GM18861 (cell line): ENCODE measurements around the gene RAB30.
"Not testable (repeated sequence)": the region's sequence is repeated elsewhere in the genome, so short reads cannot be mapped to it uniquely, and the experiment has no call there.

ENCODE experiments used
- ATAC-seq: cut with Tn5 transposase; IDR thresholded peaks from one replicate; pipeline ENCODE4 v1.9.1; 2021; ENCODE audit not compliant: unreplicated experiment

Gene RAB30

DNA sequence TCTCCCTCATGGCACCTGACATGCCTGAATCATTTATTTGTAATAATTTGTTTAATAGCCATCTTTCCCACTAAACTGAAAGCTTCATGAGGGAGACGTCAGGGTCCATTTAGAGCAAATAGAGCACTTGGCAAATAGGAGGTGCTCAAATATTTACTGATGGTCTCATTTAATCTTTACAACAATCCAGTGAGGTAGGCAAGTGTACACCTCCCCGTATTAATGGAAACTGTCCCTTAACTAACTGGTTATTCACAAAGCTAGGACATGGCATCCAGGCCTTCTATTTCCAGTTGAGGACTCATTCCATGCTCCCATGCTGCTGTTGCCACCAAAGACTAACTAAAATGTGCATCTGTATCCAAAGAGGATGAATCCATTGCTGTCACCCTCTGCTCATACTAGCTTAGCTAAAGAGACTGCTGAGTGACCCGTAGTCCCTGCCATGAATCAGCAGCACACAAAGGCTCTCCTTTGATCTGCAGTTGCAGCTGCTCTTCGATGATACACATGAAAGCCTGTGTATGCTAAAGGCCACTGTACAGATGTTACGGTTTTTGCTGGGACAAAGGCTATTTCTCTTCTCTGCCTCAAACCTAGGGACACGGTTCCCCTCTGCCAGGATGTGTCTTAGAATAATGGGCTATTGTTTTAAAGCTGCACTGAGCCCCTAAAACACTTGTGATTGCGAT, 82.6 kb downstream of the RAB30 start:
- ATAC-seq, result no peak

- ATAC-seq, result no peak
These were observed 83.7 kb downstream of the RAB30 start for GRCh38 chr11:82987997-82988396.

DNA sequence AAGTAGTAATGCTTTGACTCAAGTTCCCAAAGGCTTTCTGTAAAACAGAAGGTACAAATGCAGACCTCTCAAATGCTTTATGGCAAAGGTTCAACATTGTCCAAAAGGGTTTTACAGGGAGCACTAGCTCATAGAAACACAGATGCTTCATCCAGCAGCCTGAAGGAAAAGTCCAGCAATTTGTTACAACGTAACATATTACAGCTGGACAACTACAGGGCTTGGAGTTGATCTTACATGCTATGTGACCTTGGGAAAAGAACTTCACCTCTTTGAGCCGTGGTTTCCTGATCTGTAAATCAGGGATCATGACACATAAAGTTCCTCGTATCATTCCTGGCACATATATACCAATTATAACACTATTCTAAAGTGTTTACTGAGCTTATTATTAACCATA, 85.3 kb downstream of the RAB30 start:
- no peak for ATAC-seq

- no peak for ATAC-seq
These were observed 89.8 kb downstream of the RAB30 start for GRCh38 chr11:82981852-82982251.

DNA sequence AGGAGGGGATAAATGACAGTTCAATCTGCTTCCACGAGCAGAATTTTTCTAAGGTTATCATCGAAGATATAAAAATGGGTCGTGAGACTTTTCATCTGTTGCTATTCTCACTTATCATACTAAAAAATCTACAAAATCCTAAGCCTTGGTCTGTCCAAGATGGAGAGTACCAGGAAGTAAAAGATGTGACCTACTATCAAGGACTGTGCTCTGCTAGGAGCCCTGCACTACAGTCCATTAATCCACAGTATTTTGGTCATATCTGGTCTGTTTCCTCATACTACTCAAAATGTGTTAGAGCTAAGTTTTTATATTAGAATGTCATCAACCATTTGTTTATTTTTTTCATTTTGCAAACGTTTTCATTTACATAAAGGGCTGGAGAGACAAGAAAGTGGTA, 90.8 kb downstream of the RAB30 start:
- ATAC-seq, result no peak

GRCh38 chr11:82980292-82980691, 91.4 kb downstream of the RAB30 start:
- no peak for ATAC-seq

GRCh38 chr11:82979824-82980223, 91.9 kb downstream of the RAB30 start:
- no peak for ATAC-seq

DNA sequence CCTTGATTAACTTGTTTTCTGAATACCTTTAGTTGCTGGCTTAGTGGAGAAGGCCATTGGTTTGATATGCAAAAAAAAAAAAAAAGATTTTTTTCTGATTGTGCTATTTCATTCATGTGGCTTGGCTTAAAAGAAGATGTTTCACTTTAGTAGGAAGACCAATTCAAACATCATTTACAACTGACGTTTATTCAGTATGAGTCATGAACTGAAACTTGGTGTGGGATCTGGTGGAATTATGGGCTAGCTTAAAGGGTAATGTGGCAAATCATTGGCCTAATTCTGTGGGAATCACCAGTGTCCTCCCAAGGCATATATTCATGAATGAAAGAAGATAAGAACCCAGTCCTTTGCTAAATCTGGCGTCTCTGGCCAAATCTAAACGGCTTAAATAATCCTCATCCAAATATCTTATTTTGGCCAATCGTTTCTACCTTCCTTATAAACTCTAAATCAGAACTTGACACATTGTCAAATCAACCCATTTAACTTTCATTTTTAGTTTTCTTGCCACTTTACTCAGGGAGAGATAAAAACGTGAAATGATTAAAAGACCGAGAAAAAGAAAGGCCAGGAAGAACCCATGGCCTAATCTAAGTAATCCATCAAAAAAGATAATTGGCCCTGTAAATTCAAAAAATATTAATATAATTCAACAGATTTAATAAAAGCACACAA, 93.1 kb downstream of the RAB30 start:
- peak; percentile 31 for ATAC-seq

GRCh38 chr11:82976786-82977185, 94.9 kb downstream of the RAB30 start:
- ATAC-seq, result peak; percentile 64

- ATAC-seq, result no peak
These were observed 95.8 kb downstream of the RAB30 start for GRCh38 chr11:82975882-82976281.

DNA sequence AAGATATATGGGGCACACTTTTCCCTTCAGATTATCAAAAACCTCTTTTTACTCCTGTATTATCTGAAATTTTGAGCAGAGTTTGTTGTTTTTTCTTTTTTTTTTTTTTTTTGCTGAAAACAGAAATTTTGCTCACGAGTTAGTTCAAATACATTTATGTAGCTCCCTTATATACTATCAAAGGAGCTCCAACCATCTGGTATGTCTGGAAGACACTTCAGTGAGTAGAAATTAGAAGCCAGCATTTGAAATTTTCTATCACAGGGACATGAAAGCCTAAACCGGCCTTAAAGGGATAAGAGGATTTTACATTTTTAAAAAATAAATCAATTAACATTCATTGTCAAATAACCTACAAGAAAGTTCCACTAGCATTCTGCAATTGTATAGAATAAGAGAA, 96.8 kb downstream of the RAB30 start:
- ATAC-seq, result no peak

DNA sequence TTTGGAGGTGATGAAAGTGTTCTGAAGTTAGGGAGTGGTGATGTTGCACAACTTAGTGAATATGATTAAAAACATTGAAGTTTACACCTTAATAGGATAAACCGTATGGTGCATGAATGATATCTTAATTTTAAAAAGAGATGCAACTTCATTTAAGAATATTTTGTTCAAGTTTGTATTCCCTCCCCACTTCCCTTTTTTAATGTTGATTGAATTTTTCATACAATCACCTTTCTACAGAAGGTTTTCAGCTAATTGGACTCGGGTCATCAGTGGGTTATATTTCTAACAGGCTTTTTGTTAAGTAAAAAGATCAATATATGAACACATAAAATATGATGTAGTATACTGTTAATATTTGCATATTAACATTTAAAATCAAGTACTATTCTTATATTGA, 97.6 kb downstream of the RAB30 start:
- no peak for ATAC-seq

DNA sequence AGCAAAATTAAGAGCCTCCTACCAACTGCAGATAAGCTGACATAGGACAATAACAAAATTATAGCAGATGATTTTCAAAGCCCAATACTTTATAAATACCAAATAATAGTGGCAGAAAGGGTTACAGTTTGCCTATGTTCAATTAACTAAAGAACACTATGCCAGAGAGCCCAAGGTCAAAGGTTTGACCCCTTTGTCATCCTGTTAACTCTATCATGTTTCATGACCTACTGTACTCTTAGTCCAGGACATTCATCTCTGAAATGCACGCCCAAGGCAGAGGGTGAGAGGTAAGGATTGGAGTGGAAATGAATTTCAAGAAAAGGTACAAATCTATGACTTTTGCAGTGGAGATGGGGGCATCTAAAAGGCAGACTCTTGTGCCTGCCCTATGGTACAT, 99.6 kb downstream of the RAB30 start:
- ATAC-seq, result no peak

DNA sequence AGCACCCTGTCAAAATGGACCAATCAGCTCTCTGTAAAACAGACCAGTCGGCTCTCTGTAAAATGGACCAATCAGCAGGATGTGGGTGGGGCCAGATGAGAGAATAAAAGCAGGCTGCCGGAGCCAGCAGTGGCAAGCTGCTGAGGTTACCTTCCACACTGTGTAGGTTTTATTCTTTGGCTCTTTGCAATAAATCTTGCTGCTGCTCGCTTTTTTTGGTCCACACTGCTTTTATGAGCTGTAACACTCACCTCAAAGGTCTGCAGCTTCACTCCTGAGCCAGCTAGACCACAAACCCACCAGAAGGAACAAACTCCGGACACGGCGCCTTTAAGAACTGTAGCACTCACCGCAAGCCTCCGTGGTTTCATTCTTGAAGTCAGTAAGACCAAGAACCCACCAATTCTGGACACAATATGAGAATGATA, 100.2 kb downstream of the RAB30 start:
- not testable (repeated sequence) for ATAC-seq

GRCh38 chr11:82970507-82971083, 101.1 kb downstream of the RAB30 start:
- not testable (repeated sequence) for ATAC-seq

GRCh38 chr11:82969811-82970210, 101.9 kb downstream of the RAB30 start:
- peak; percentile 96 for ATAC-seq

DNA sequence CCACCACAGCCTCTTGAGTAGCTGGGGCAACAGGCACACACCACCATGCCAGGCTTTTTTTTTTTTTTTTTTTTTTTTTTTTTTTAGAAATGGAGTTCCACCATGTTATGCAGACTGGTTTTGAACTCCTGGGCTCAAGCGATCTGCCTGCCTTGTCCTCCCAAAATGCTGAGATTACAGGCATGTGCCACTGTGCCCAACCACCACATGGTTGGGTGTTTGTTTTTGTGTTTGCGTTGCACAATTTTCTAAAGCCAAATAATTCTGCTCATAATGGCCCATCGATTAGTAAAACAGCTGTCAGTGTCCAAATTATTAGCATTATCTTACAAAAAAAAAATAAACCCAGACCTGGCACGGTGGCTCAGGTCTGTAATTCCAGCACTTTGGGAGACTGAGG, 104.3 kb downstream of the RAB30 start:
- no peak for ATAC-seq

DNA sequence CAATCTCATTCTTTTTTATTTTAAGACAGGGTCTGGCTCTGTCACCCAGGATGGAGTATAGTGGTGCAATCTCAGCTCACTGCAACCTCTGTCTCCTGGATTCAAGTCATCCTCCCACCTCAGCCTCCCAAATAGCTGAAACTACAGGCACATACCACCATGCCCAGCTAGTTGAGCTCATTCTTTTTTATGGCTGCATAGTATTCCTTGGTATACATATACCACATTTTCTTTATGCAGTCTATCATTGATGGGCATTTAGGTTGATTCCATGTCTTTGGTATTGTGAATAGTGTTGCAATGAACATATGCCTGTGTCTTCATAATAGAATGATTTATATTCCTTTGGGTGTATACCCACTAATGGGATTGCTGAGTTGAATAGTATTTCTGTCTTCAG, 109.7 kb downstream of the RAB30 start:
- not testable (repeated sequence) for ATAC-seq

DNA sequence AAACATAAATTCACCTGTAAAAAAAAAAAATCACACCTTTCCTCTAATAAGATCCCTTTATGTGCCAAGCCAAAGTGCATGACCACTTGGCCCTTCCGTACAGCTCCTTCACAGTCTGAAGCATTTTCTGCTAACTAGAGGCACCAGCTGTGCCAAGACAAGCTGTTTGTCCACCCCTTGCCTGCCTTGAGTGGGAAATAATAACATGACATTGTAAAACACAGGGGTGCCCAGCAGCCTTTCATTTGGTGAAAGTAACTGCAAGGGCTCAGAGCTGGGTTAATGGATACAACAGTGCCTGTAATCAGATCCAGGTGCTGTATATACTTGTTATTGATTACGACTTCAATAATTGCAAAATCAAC, 110.9 kb downstream of the RAB30 start:
- ATAC-seq, result peak; percentile 21

- ATAC-seq, result peak; percentile 89
These were observed 111.5 kb downstream of the RAB30 start for GRCh38 chr11:82959987-82960778.

GRCh38 chr11:82955736-82956453, 115.8 kb downstream of the RAB30 start:
- not testable (repeated sequence) for ATAC-seq
